ENCODE measurements around the gene PIP4K2C. TPM values are rescaled to one million over a fixed set of nuclear protein-coding genes. Genes with fewer than 3 reads are reported as not detected.

Gene PIP4K2C
- total RNA-seq, 6 experiments from 2014 or later, result 11.3 to 27.6 (median 12.8) TPM

DNA sequence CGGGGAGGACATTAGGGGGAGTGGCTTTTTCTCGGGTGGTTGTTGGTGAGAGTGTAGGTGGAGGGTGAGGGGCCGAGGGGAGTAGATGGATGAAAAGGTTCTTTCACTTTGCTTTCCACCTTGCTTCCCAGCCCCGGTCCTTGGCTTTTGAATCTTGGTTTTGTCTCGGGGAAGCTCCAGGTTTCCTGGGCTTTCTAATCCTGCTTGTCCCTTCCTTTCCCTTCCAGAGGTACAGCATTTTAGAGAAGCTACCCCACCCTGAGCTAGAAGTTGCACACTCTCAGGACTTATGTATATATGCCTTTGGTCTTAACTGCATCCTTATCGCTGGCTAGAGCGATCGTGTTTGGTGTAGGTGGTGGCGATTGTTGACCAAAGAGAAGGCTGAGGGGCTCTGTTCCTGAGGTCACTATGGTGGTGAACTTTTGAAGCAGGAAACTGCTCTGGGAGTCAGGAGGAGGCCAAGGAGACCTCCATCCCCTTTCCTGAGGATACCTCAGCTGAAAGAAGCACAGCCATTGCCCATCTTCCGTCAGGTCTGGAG is 862 bp downstream of the PIP4K2C start:
- peak overlapping the region; percentile 93 to 98 (median 96) for H3K4me3 ChIP-seq
- peaks cover 0 to 15% (median 5%) of the 10 kb centered on the region in 4 donors for H3K4me1 ChIP-seq
- no peaks in the 10 kb centered on the region for H3K9me3 ChIP-seq
- WGBS (ENCODE audit: insufficient coverage, low coverage, low lambda C conversion rate, missing lambda C conversion rate), result 32% methylated on average over 8 of the region's 10 CpGs
- H3K36me3 ChIP-seq, result peaks cover 0 to 6% (median 2%) of the 10 kb centered on the region in 4 donors
- ATAC-seq, result no peak
- DNase-seq, result no peak
- TF ChIP-seq POLR2A (IDR thresholded peaks at IDR 0.05), result no peak
- no peak overlapping the region for H3K27ac ChIP-seq
- intact Hi-C loops (cut with DNase I), result no loop called here
- no peaks in the 10 kb centered on the region for H3K27me3 ChIP-seq

DNA sequence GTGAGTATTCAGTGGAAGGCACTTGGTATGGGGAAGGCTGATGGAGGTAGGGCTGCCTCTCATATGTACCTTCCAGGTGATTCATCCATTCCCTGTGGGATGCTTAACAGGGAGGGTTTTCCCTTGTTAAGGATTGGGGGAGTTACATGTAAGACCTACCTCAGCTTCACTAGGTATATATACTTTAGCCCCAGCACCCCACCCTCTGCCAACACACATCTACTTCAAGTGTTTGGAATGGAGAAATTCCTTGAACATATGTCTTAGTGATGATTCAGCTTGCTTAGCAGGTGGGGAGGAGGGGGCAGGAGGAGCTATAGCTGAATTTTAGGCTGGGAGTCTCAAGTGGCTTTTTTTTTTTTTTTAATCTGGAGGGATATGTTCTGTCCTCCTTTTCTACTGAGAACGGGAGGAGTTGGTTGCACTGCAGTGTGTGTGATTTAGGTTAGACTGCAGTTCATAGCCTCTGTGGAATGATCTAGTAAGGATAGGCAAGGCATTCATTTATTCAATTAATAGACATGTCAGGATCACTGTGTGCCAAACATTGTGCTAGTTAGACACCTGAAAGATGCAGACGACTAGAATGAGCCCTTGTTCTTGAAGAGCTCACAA is 1.7 kb downstream of the PIP4K2C start:
- H3K4me1 ChIP-seq, result peaks cover 0 to 11% (median 3%) of the 10 kb centered on the region in 4 donors
- ATAC-seq, result no peak
- no peaks in the 10 kb centered on the region for H3K9me3 ChIP-seq
- peaks cover 0 to 6% (median 2%) of the 10 kb centered on the region in 4 donors for H3K36me3 ChIP-seq
- no peak overlapping the region for H3K27ac ChIP-seq
- no peak overlapping the region for H3K4me3 ChIP-seq
- no peaks in the 10 kb centered on the region for H3K27me3 ChIP-seq
- intact Hi-C loops (cut with DNase I), result no loop called here
- 80% methylated on average over 2 of the region's 2 CpGs for WGBS (ENCODE audit: insufficient coverage, low coverage, low lambda C conversion rate, missing lambda C conversion rate)
- TF ChIP-seq CTCF (IDR thresholded peaks at IDR 0.05) (no peak), POLR2A (IDR thresholded peaks at IDR 0.05) (no peak)
- no peak for DNase-seq

- 96% methylated on average over 3 of the region's 4 CpGs for WGBS (ENCODE audit: insufficient coverage, low coverage, low lambda C conversion rate, missing lambda C conversion rate)
- no peak for ATAC-seq
- intact Hi-C loops (cut with DNase I), result no loop called here
Observed at GRCh38 chr12:57593187-57593586, 2.2 kb downstream of the PIP4K2C start.

DNA sequence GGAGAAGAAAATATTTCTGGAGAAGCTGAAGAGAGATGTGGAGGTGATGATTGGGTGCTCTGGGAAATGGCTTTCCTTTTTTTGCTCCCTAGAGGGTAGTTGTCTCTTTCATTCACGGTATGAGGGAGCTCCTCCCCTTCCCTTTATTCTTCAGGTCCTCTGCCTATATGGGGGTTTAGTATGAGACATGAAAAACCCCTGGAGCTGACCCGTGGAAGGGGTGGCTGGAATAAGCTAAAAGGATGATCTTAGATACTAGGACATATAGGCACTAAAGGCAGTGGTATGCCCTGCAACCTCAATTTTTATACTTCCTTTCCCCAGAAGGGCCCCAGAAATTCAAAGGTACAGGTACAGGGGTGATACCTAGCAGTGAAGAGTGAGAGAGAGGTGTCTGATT is 9.4 kb downstream of the PIP4K2C start:
- WGBS (ENCODE audit: insufficient coverage, low coverage, low lambda C conversion rate, missing lambda C conversion rate), result 85% methylated on average over 2 of the region's 2 CpGs
- no peaks in the 10 kb centered on the region for H3K9me3 ChIP-seq
- intact Hi-C loops (cut with DNase I), result no loop called here
- no peak for ATAC-seq
- no peak for TF ChIP-seq CTCF (IDR thresholded peaks at IDR 0.05)
- TF ChIP-seq POLR2A (IDR thresholded peaks at IDR 0.05), result no peak
- no peak for DNase-seq
- no peak overlapping the region for H3K27ac ChIP-seq
- H3K36me3 ChIP-seq, result peaks cover 0 to 10% (median 3%) of the 10 kb centered on the region in 4 donors
- H3K27me3 ChIP-seq, result no peaks in the 10 kb centered on the region
- no peaks in the 10 kb centered on the region for H3K4me1 ChIP-seq
- no peak overlapping the region for H3K4me3 ChIP-seq

More at GRCh38 chr12:57593187-57593586, 2.2 kb downstream of the PIP4K2C start:
- H3K4me1 ChIP-seq, result peaks cover 0 to 11% (median 3%) of the 10 kb centered on the region in 4 donors
- H3K27ac ChIP-seq, result no peak overlapping the region
- H3K36me3 ChIP-seq, result peaks cover 0 to 6% (median 2%) of the 10 kb centered on the region in 4 donors
- H3K4me3 ChIP-seq, result no peak overlapping the region
- no peak for DNase-seq
- no peak for TF ChIP-seq POLR2A (IDR thresholded peaks at IDR 0.05)
- TF ChIP-seq CTCF (IDR thresholded peaks at IDR 0.05), result no peak
- no peaks in the 10 kb centered on the region for H3K27me3 ChIP-seq
- H3K9me3 ChIP-seq, result no peaks in the 10 kb centered on the region

- Histone ChIP-seq H3K9me3 (no peaks in the 10 kb centered on the region), H3K27me3 (no peaks in the 10 kb centered on the region), H3K27ac (no peak overlapping the region), H3K4me3 (no peak overlapping the region), H3K36me3 (peaks cover 0 to 6% (median 0%) of the 10 kb centered on the region in 4 donors), H3K4me1 (no peaks in the 10 kb centered on the region)
- no peak for DNase-seq
- intact Hi-C loops (cut with DNase I), result no loop called here
- ATAC-seq, result no peak
- TF ChIP-seq CTCF (IDR thresholded peaks at IDR 0.05), result no peak
- TF ChIP-seq POLR2A (IDR thresholded peaks at IDR 0.05), result no peak
Observed at GRCh38 chr12:57602544-57602943, 11.6 kb downstream of the PIP4K2C start.

All from right lobe of liver (tissue), 6 donors.